ENCODE data around the gene CENPT. TPM values are rescaled to one million over a fixed set of nuclear protein-coding genes. Genes with fewer than 3 reads are reported as not detected.

CENPT gene
- total and polyA plus RNA-seq, 9 donors = 18.4 to 57.4 (median 42.0) TPM

DNA sequence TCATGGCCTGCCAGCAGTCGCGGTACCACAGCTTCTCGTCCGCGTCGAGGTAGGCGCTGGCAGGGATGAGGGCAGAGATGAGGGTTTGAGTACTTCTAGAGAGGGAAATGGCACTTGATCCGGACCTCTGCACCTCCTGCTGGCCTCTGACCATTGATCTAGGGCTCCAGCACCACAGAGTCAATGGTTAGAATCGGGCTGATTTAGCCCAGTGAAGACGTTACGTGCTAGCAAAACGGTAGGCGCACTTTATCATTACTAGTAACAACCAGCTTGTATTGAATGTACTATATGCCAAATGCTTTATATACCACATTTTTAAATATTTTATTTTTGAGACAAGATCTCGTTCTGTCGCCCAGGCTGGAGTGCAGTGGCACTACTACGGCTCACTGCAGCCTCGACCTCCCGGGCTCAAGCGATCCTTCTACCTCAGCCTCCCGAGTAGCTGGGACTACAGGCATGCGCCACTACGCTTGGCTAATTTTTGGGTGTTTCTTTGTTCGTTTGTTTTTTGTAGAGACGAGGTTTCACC, 40.3 kb downstream of the CENPT start:
- intact Hi-C loops (cut with DNase I) = loop anchor here in 1 of 4 donors (10.0 kb wide), 1 partner anchor 132 kb away; no protein-coding TSS in a partner anchor
- 22 to 35% (median 24%) methylated on average over 17 to 24 of the region's 24 CpGs for WGBS, 3 donors

GRCh38 chr16:67806428-67807147, 40.9 kb downstream of the CENPT start, which contains the start of the genes RANBP10 and TSNAXIP1:
TSS of gene RANBP10 (minus strand) at chr16:67806560. CDS start at chr16:67806536, 24 bp downstream.
TSS of gene TSNAXIP1 (plus strand) at chr16:67806889. CDS start at chr16:67807150, 261 bp downstream.
- peak; percentile 95 to 97 (median 96) for DNase-seq
- Histone ChIP-seq H3K4me3 (peak within 1 kb of the TSS; percentile 100), H3K27ac (peak within 1 kb of the TSS; percentile 52 to 71), H3K27me3 (no peaks in the 10 kb centered on the region), H3K36me3 (no peaks in the 10 kb centered on the region), H3K9me3 (no peaks in the 10 kb centered on the region), H3K4me1 (ENCODE audit: insufficient read depth) (peaks cover 4% of the 10 kb centered on the region)
- intact Hi-C loops (cut with DNase I) = loop anchor here in 1 of 4 donors (10.0 kb wide), 1 partner anchor 132 kb away; no protein-coding TSS in a partner anchor
- TF ChIP-seq POLR2A (IDR thresholded peaks at IDR 0.05) = peak; percentile 86
- TF ChIP-seq EP300 (IDR thresholded peaks at IDR 0.05) = no peak
- WGBS, 3 donors = 1% methylated on average over 31 to 54 of the region's 54 CpGs

More for the DNA sequence above, 40.3 kb downstream of the CENPT start:
- no peak overlapping the region for H3K27ac ChIP-seq
- H3K9me3 ChIP-seq = no peaks in the 10 kb centered on the region
- H3K4me1 ChIP-seq (ENCODE audit: insufficient read depth) = peaks cover 4% of the 10 kb centered on the region
- no peak for DNase-seq
- H3K36me3 ChIP-seq = no peaks in the 10 kb centered on the region
- TF ChIP-seq CTCF (IDR thresholded peaks at IDR 0.05) = no peak
- H3K4me3 ChIP-seq = peak overlapping the region; percentile 100
- no peaks in the 10 kb centered on the region for H3K27me3 ChIP-seq

- no peaks in the 10 kb centered on the region for H3K9me3 ChIP-seq
- peak overlapping the region; percentile 29 to 71 for H3K27ac ChIP-seq
- no peak for TF ChIP-seq POLR2A (IDR thresholded peaks at IDR 0.05)
- TF ChIP-seq CTCF (IDR thresholded peaks at IDR 0.05) = peak in 1 of 3 donors; percentile 5
- H3K27me3 ChIP-seq = no peaks in the 10 kb centered on the region
- H3K4me1 ChIP-seq (ENCODE audit: insufficient read depth) = peaks cover 4% of the 10 kb centered on the region
- no peaks in the 10 kb centered on the region for H3K36me3 ChIP-seq
- DNase-seq = peak in 2 of 5 donors; percentile 39 to 54
- 0 to 1% (median 1%) methylated on average over 26 of the region's 26 CpGs for WGBS, 3 donors
- intact Hi-C loops (cut with DNase I) = loop anchor here in 1 of 4 donors (10.0 kb wide), 1 partner anchor 131 kb away; no protein-coding TSS in a partner anchor
- peak overlapping the region; percentile 100 for H3K4me3 ChIP-seq
Measured at GRCh38 chr16:67805718-67806427, 41.6 kb downstream of the CENPT start.

DNA sequence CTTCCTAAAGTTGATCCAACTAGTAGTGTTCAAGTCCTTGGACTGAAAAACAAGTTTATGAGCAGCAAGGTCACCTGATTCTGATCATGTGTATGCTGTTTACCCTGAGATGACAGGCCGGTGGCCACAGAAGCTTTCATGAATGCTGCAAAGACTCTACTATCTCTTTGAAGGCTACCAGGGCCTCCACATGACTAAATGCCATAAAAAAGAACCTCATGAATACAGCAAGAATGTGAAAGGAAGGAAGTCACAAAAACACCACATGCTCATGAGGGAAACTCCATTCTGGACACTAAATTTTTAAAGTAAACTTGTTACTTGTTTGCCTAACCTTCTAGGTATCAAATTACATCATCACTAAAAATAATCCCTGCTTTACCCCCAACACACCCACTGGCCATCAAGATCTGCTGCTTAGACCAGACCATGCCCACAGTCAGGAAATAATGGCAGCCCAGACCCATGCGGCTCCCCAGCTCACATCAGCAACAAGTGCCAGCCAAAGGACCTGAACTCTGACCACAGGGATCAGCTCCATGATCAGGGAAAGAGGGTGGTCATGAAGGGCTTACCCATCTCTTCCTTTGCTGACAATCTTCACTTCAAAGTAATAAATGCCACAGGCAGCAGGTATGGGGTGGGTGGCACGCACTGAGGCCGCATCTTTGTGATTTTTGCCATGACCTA, 42.5 kb downstream of the CENPT start:
- Histone ChIP-seq H3K4me1 (ENCODE audit: insufficient read depth) (peaks cover 6% of the 10 kb centered on the region), H3K9me3 (no peaks in the 10 kb centered on the region), H3K27ac (no peak overlapping the region), H3K4me3 (peak overlapping the region; percentile 100), H3K36me3 (no peaks in the 10 kb centered on the region), H3K27me3 (no peaks in the 10 kb centered on the region)
- no peak for DNase-seq
- intact Hi-C loops (cut with DNase I) = loop anchor here in 1 of 4 donors (10.0 kb wide), 1 partner anchor 130 kb away; no protein-coding TSS in a partner anchor
- TF ChIP-seq POLR2A (IDR thresholded peaks at IDR 0.05) = no peak
- TF ChIP-seq CTCF (IDR thresholded peaks at IDR 0.05) = no peak
- 76 to 90% (median 82%) methylated on average over 4 of the region's 4 CpGs for WGBS, 3 donors

Measured in ovary (tissue), 9 donors.